HG03103 (cell line): ENCODE measurements around the gene VRK1.
A peak's percentile ranks its signal among the peaks of the same experiment; 100 is the strongest.

Source experiments
- ATAC-seq: cut with Tn5 transposase; IDR thresholded peaks from one replicate; pipeline ENCODE4 v1.9.1; 2021; ENCODE audit warnings: low read depth; ENCODE audit not compliant: unreplicated experiment

The VRK1 gene

GRCh38 chr14:96790186-96790585 is 7.0 kb upstream of the VRK1 start:
- no peak for ATAC-seq

GRCh38 chr14:96790706-96791105 is 6.5 kb upstream of the VRK1 start:
- no peak for ATAC-seq

GRCh38 chr14:96792003-96792402 is 5.2 kb upstream of the VRK1 start:
- no peak for ATAC-seq

GRCh38 chr14:96792591-96792990 is 4.6 kb upstream of the VRK1 start:
- ATAC-seq: no peak

- ATAC-seq: no peak
Measured at GRCh38 chr14:96793547-96793946, 3.6 kb upstream of the VRK1 start.

- no peak for ATAC-seq
Measured at GRCh38 chr14:96795109-96795828, 1.9 kb upstream of the VRK1 start.

GRCh38 chr14:96797582-96798349 is 584 bp downstream of the VRK1 start:
- ATAC-seq: peak; percentile 25

- ATAC-seq: no peak
Measured at GRCh38 chr14:96798956-96799355, 1.8 kb downstream of the VRK1 start.

- ATAC-seq: no peak
Measured at GRCh38 chr14:96799489-96800054, 2.4 kb downstream of the VRK1 start.

- ATAC-seq: no peak
Measured at GRCh38 chr14:96801931-96802330, 4.7 kb downstream of the VRK1 start.

- ATAC-seq: no peak
Measured at GRCh38 chr14:96802963-96803362, 5.8 kb downstream of the VRK1 start.

GRCh38 chr14:96803958-96804357 is 6.8 kb downstream of the VRK1 start:
- no peak for ATAC-seq

- ATAC-seq: no peak
Measured at GRCh38 chr14:96804895-96805294, 7.7 kb downstream of the VRK1 start.

- ATAC-seq: no peak
Measured at GRCh38 chr14:96805956-96806355, 8.8 kb downstream of the VRK1 start.

- no peak for ATAC-seq
Measured at GRCh38 chr14:96806836-96807235, 9.7 kb downstream of the VRK1 start.

- no peak for ATAC-seq
Measured at GRCh38 chr14:96808619-96809406, 11.6 kb downstream of the VRK1 start.

- ATAC-seq: no peak
Measured at GRCh38 chr14:96811265-96811664, 14.1 kb downstream of the VRK1 start.

- ATAC-seq: peak; percentile 73
Measured at GRCh38 chr14:96811985-96812667, 14.9 kb downstream of the VRK1 start.

- ATAC-seq: no peak
Measured at GRCh38 chr14:96816281-96816680, 19.1 kb downstream of the VRK1 start.
